AG09309 (cell line): ENCODE results near the gene CD109.

Experiments used
- DNase-seq: peaks from one replicate; pipeline ENCODE4 v3.0.0-alpha.2; 2010; ENCODE audit warnings: low read depth
- H3K4me3 ChIP-seq: 2 replicates; pipeline ENCODE4 v1.5.1; 2011; ENCODE audit warnings: mild to moderate bottlenecking, low read depth, low read length, moderate library complexity; ENCODE audit not compliant: control insufficient read depth
- CTCF ChIP-seq: IDR thresholded peaks from 2 replicates; pipeline ENCODE4 v1.5.1; 2011; ENCODE audit warnings: mild to moderate bottlenecking, low read depth, low read length, inconsistent platforms; ENCODE audit not compliant: insufficient read depth, control insufficient read depth; ENCODE audit errors: missing control alignments

CD109 gene

DNA sequence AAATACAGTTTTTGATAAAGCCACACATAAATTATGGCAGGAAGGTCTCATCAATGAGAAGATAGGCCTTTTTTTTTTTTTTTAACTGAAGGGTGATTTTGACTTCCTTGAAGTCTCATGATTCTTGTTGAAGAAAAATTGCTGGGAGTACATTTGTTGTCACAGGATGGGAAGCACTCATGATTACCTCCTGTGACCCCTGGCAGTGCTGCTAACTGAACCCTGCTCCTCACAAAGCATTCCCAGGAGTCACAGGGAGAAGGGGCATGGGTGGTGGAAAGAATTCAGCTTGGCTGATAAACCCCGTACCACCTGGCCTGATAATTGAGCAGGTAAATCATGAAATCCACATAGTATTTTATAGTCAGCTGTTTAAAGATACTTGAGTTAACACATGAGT is 86.9 kb downstream of the CD109 start:
- no peak for TF ChIP-seq CTCF
- DNase-seq: no peak
- no peak overlapping the region for H3K4me3 ChIP-seq

GRCh38 chr6:73784726-73785505 is 88.9 kb downstream of the CD109 start:
- no peak for DNase-seq
- no peak for TF ChIP-seq CTCF
- H3K4me3 ChIP-seq: no peak overlapping the region

DNA sequence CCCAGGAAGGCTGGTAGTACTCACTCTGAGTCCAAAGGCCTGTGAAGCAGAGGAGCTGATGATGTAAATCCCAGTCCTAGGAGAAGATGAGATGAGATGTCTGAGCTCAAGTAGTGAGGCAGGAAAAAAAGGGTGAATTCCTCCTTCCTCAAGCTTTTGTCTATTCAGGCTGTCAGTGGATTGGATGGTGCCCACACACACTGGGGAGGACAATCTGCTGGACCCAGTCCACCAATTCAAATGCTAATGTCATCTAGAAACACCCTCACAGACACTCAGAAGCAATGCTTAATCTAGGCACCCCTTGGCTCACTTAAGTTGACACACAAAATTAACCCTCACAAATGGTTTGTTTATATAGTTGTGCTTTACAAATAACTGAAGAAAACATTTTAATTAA is 94.6 kb downstream of the CD109 start:
- no peak for DNase-seq
- H3K4me3 ChIP-seq: no peak overlapping the region
- TF ChIP-seq CTCF: no peak

DNA sequence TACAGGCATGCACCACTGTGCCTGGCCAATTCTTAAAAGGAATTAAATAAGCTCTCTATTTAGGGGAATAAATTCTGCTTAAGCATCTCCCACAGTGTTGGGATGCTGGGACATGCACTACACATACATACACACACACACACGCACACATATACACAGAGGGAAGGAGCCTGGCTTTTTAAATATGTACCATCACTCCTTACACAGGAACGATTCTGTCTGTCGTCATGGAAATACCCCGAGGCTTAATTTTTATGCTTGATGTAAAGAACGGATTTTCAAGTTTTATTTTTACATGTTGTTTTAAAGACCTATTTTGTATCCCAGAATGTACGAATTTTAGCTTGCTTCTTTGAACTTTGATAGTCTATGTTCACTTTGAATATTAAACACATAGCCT is 95.3 kb downstream of the CD109 start:
- TF ChIP-seq CTCF: no peak
- DNase-seq: no peak

GRCh38 chr6:73792738-73793137 is 96.7 kb downstream of the CD109 start:
- H3K4me3 ChIP-seq: no peak overlapping the region
- TF ChIP-seq CTCF: no peak
- DNase-seq: no peak

More for the DNA sequence above, 95.3 kb downstream of the CD109 start:
- no peak overlapping the region for H3K4me3 ChIP-seq

- TF ChIP-seq CTCF: no peak
- H3K4me3 ChIP-seq: no peak overlapping the region
- DNase-seq: no peak
Observed at GRCh38 chr6:73796881-73797280, 100.9 kb downstream of the CD109 start.
